ENCODE results near the gene KHNYN.

The KHNYN gene

DNA sequence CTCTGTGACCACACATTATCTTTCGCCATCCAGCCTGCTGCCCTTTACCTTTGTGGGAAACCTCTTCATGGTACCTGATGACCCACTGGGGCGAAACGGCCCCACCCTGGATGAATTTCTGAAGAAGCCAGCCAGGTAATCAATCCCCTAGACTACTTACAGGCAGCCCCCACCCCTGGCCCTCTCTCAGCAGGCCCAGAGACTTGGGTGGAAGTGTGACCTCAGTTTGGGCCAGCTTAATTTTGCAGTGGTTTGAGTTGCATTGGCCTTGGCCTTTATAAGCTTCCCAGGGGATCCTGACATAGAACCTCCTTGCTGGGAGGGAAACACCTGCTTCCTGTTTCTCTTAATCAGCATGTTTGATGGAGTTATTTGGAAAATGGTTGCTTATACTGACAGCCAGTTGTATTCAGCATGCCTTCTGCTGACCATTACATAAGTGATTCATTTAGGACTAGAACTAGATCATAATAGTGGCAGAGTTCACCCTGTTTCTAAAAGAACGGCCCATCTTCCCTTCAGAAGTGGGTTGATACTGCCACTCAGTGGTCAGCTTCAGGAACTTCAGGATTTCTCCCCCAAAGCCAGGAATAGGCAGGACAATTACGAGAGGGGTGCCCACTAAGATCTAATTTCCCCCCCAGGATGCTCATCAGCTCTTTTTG lies 6.7 kb downstream of the KHNYN start:
- H3K27ac ChIP-seq, result peak overlapping the region; percentile 12 to 62
- DNase-seq (ENCODE audit: low spot score), result no peak
- H3K4me3 ChIP-seq, result no peak overlapping the region
- TF ChIP-seq, protein P1, sequence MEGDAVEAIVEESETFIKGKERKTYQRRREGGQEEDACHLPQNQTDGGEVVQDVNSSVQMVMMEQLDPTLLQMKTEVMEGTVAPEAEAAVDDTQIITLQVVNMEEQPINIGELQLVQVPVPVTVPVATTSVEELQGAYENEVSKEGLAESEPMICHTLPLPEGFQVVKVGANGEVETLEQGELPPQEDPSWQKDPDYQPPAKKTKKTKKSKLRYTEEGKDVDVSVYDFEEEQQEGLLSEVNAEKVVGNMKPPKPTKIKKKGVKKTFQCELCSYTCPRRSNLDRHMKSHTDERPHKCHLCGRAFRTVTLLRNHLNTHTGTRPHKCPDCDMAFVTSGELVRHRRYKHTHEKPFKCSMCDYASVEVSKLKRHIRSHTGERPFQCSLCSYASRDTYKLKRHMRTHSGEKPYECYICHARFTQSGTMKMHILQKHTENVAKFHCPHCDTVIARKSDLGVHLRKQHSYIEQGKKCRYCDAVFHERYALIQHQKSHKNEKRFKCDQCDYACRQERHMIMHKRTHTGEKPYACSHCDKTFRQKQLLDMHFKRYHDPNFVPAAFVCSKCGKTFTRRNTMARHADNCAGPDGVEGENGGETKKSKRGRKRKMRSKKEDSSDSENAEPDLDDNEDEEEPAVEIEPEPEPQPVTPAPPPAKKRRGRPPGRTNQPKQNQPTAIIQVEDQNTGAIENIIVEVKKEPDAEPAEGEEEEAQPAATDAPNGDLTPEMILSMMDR (IDR thresholded peaks at IDR 0.05), result peak; percentile 77

DNA sequence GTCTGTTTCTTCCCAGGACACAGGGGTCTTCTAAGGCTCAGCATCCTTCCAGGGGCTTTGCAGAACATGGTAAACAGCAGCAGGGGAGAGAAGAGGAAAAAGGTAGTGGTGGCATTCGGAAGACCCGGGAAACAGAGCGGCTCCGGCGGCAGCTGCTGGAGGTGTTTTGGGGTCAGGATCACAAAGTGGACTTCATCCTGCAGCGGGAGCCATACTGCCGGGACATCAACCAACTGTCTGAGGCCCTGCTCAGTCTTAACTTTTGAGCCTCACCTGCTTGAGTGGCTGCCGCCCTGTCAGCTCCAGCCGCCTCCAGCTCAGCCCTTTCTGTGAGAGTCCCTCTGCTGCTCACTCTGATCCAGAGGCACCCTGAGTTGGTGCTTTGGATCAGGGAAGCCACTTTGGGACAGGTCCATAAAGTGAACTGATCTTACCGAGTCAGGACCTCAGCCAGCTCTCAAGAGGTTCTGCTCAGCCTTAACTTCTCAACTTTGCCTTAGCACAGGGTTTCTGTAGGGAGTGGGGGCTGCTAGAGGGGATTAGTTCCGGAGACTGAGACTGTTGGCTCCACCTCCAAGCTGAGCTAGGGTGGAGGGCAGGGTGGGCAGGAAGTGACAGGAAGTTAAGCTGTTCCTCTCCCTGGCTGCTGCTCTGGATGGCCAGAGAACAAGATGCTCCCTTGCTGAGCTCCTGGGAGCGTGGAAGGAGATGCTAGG lies 7.4 kb downstream of the KHNYN start:
- TF ChIP-seq, protein P1 (IDR thresholded peaks at IDR 0.05), result no peak
- peak overlapping the region; percentile 12 to 62 for H3K27ac ChIP-seq
- no peak overlapping the region for H3K4me3 ChIP-seq
- DNase-seq (ENCODE audit: low spot score), result no peak

DNA sequence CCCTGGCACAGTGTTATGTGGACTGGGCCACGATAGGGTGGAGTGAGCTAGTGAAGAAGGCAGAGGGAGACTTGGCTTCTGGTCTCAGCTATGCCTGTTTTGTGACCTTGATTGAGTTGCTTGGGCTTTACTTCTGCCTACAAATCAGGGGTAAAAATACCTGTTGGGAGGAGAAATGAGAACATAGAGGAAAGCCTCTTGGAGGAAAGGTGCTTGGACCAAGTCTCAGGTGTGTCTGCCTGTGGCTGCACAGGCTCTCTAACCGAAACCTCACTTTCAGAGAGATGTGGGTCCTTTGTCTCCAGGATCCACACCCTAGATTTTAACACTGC lies 7.9 kb downstream of the KHNYN start:
- DNase-seq (ENCODE audit: low spot score), result no peak
- peak overlapping the region; percentile 12 to 62 for H3K27ac ChIP-seq
- no peak overlapping the region for H3K4me3 ChIP-seq
- TF ChIP-seq, protein P1 (IDR thresholded peaks at IDR 0.05), result no peak

DNA sequence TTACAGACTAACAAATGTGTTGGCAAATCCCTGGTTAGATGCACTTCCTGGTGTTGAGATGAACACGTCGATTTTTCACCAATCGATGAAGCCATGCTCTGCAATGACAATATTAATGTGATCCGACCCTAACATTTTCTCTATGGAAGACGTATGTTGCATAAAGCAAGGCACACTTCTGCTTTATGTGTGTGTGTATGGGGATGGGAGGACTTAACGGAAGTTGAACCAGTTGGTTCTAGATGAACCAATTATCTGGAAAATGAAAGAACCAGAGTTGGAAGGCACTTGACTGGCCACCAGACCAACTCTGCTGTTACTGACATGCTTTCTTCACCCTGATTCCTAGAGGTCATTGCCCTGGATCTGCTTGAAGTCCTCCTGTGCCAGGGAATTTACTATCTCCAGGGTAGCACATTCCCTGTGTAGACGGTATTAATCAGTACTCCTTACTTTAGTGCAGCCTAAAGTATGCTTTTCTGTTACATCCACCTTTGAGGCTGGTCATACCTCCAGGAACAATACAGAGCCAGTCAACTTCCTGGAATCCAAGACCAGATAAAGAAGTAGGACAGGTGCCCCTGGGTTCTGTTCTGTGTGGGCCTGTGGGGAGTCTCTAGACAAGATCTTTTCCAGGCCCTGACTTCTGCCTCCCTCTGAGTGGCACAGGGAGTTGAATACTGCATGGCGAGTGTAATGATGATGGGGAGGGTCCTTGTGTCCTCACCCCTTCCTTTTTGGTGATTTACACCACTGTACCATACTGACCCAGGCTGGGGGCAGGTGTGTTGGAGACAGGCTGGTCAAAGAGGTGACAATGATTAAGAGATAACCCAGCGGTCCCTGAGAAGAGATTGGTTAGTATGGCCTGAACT lies 8.7 kb downstream of the KHNYN start:
- Histone ChIP-seq H3K4me3 (no peak overlapping the region), H3K27ac (peak overlapping the region; percentile 14 to 62)
- TF ChIP-seq, protein P1 (IDR thresholded peaks at IDR 0.05), result no peak
- DNase-seq (ENCODE audit: low spot score), result no peak

DNA sequence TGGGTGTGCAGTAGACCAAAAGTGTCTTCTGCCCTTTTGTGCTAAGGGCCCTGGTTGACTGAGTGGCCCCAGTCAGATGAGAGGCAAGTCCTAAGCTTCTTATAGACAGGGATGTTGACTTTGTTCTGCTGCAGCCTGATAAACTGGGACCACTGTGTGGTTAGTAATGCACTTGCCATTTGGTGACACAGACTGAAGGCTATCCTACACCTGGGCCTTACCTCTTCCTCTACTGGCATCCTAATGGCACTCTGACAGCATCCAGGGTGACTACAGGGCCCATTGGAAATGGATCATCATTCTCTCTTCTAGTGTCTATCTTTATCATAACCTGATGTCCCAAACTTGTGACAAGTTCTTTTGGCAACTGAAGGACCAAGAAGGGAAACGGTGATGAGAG lies 9.5 kb downstream of the KHNYN start:
- DNase-seq (ENCODE audit: low spot score), result no peak
- TF ChIP-seq, protein P1 (IDR thresholded peaks at IDR 0.05), result no peak
- Histone ChIP-seq H3K4me3 (no peak overlapping the region), H3K27ac (no peak overlapping the region)

DNA sequence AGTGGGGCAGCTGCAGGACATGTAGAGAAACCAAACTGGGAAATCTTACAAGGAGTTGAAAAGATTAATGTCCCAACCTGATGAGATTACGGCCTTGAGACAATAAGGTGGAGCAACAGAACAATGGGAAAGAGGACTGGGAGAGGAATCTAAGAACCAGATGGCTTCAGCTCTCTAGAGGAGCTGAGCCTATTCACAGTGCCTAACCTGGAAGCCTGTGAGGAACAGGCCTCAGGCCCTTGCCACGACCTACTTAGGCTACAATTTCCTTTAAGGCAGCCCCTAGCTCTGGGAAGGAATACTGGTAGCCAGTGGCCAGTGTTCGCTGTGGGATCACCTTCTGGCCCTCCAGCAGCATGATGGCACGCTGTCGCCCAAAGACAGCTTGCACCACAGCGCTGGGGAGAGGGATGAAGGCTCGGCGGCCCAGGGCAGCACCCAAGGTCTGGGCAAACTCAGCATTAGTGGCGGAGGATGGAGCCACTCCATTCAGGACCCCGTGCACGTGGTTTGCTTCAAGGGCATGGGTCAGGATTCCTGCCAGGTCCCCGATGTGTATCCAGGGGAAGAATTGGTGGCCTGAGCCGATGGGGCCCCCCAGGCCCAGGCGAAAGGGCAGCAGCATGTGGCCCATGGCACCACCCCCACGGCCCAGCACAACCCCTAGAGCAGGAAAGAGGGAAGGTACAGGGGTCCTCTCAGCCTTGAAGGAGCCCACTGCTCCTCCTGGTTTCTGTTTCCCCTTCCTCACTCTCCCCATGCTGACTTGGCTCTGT lies 10.3 kb downstream of the KHNYN start:
- TF ChIP-seq, protein P1 (IDR thresholded peaks at IDR 0.05), result no peak
- Histone ChIP-seq H3K4me3 (no peak overlapping the region), H3K27ac (peak overlapping the region in 1 of 2 donors; percentile 35)
- no peak for DNase-seq (ENCODE audit: low spot score)
